GM23338 (cell line): Measurements from ENCODE around the gene NAA16. TPM values are rescaled to one million over a fixed set of nuclear protein-coding genes. Genes with fewer than 3 reads are reported as not detected.

ENCODE experiments used
- ATAC-seq: fragments of 200-7000 bp; cut with Tn5 transposase; 3 replicates; pipeline ENCODE4 v1.9.1; 2020
- DNase-seq: peaks from one replicate; pipeline ENCODE4 v3.0.0-alpha.2; 2015; ENCODE audit warnings: low spot score
- H2AFZ ChIP-seq: fragments of 200-600 bp; sonication (generic); 2 replicates; pipeline ENCODE4 v1.8.0; 2016; ENCODE audit warnings: antibody characterized with exemption, mild to moderate bottlenecking, moderate library complexity
- H3F3A ChIP-seq: fragments of 200-600 bp; sonication (generic); replicated peaks from 2 replicates; pipeline ENCODE4 v1.8.0; 2017; ENCODE audit warnings: antibody characterized with exemption, mixed run types, low read depth
- H3K27ac ChIP-seq: fragments of 200-600 bp; sonication (generic); 2 replicates; pipeline ENCODE4 v1.6.1; 2016; ENCODE audit warnings: low read depth
- H3K27me3 ChIP-seq: fragments of 200-600 bp; sonication (generic); 2 replicates; pipeline ENCODE4 v1.8.0; 2016; ENCODE audit warnings: mild to moderate bottlenecking, mixed run types, moderate library complexity; ENCODE audit not compliant: insufficient read depth
- H3K36me3 ChIP-seq: fragments of 200-600 bp; sonication (generic); 2 replicates; pipeline ENCODE4 v1.8.0; 2016; ENCODE audit warnings: mild to moderate bottlenecking; ENCODE audit not compliant: insufficient read depth
- H3K4me1 ChIP-seq: fragments of 200-600 bp; sonication (generic); 2 replicates; pipeline ENCODE4 v1.8.0; 2016; ENCODE audit warnings: mild to moderate bottlenecking, moderate library complexity; ENCODE audit not compliant: insufficient read depth
- H3K4me2 ChIP-seq: fragments of 200-600 bp; sonication (generic); 2 replicates; pipeline ENCODE4 v1.7.1; 2017; ENCODE audit warnings: mixed run types
- H3K4me3 ChIP-seq: fragments of 200-600 bp; sonication (generic); 2 replicates; pipeline ENCODE4 v1.6.1; 2016; ENCODE audit warnings: mixed run types
- H3K79me2 ChIP-seq: fragments of 200-600 bp; sonication (generic); replicated peaks from 2 replicates; pipeline ENCODE4 v1.8.0; 2017; ENCODE audit warnings: mild to moderate bottlenecking; ENCODE audit not compliant: insufficient read depth
- H3K9me2 ChIP-seq: fragments of 200-600 bp; sonication (generic); 2 replicates; pipeline ENCODE4 v1.8.0; 2017; ENCODE audit not compliant: insufficient read depth
- H4K20me1 ChIP-seq: fragments of 200-600 bp; sonication (generic); replicated peaks from 2 replicates; pipeline ENCODE4 v1.8.0; 2017; ENCODE audit warnings: mild to moderate bottlenecking; ENCODE audit not compliant: insufficient read depth
- H3K27ac Mint-ChIP-seq: 2 replicates; pipeline ENCODE4 v1.8.0; 2020; ENCODE audit warnings: inconsistent platforms, mild to moderate bottlenecking, moderate library complexity, mixed read lengths
- H3K27me3 Mint-ChIP-seq: 3 replicates; pipeline ENCODE4 v1.8.0; 2022; ENCODE audit warnings: low read depth, mild to moderate bottlenecking, moderate library complexity, mixed read lengths, inconsistent platforms; ENCODE audit not compliant: insufficient read depth, poor library complexity
- H3K36me3 Mint-ChIP-seq: 3 replicates; pipeline ENCODE4 v1.8.0; 2021; ENCODE audit warnings: low read depth, mild to moderate bottlenecking, inconsistent platforms, moderate library complexity, mixed read lengths
- H3K4me1 Mint-ChIP-seq: 3 replicates; pipeline ENCODE4 v1.8.0; 2020; ENCODE audit warnings: mild to moderate bottlenecking, inconsistent platforms, mixed read lengths
- H3K4me3 Mint-ChIP-seq: 3 replicates; pipeline ENCODE4 v1.8.0; 2021; ENCODE audit warnings: moderate library complexity, mild to moderate bottlenecking, inconsistent platforms, mixed read lengths
- H3K9me3 Mint-ChIP-seq: 3 replicates; pipeline ENCODE4 v1.8.0; 2020; ENCODE audit warnings: moderate library complexity, mild to moderate bottlenecking, inconsistent platforms, mixed read lengths
- CREB1 ChIP-seq: fragments of 250-450 bp; sonication (Bioruptor Pico); IDR thresholded peaks from 2 replicates; pipeline ENCODE4 v1.5.0; 2020; ENCODE audit warnings: low read depth, mild to moderate bottlenecking, moderate library complexity
- ETS1 ChIP-seq: IDR thresholded peaks from 2 replicates; pipeline ENCODE4 v1.6.1; 2016; ENCODE audit warnings: antibody characterized with exemption
- EZH2 ChIP-seq: fragments of 200-600 bp; sonication (generic); IDR thresholded peaks from one replicate; pipeline ENCODE4 v1.8.0; 2017; ENCODE audit warnings: antibody characterized with exemption, mild to moderate bottlenecking, low read depth; ENCODE audit not compliant: unreplicated experiment
- EZH2phosphoT487 ChIP-seq: fragments of 200-600 bp; sonication (generic); IDR thresholded peaks from one replicate; pipeline ENCODE4 v1.8.1; 2018; ENCODE audit warnings: antibody characterized with exemption; ENCODE audit not compliant: unreplicated experiment
- JUNB ChIP-seq: IDR thresholded peaks from one replicate; pipeline ENCODE4 v1.6.1; 2016; ENCODE audit warnings: antibody characterized with exemption; ENCODE audit not compliant: unreplicated experiment
- NANOG ChIP-seq: IDR thresholded peaks from 2 replicates; pipeline ENCODE4 v1.6.1; 2016; ENCODE audit warnings: antibody characterized with exemption, borderline replicate concordance
- POLR2AphosphoS5 ChIP-seq: IDR thresholded peaks from 2 replicates; pipeline ENCODE4 v1.6.1; 2016; ENCODE audit warnings: antibody characterized with exemption, low read depth
- STAT1 ChIP-seq: IDR thresholded peaks from one replicate; pipeline ENCODE4 v1.6.1; 2016; ENCODE audit warnings: antibody characterized with exemption; ENCODE audit not compliant: unreplicated experiment
- ZNF114 ChIP-seq: fragments of 250-450 bp; sonication (Bioruptor Pico); IDR thresholded peaks from 2 replicates; pipeline ENCODE4 v1.5.0; 2020; ENCODE audit warnings: mild to moderate bottlenecking, moderate library complexity
- ZNF331 ChIP-seq: fragments of 250-450 bp; sonication (Bioruptor Pico); IDR thresholded peaks from 2 replicates; pipeline ENCODE4 v1.5.0; 2020; ENCODE audit warnings: low read depth, mild to moderate bottlenecking, moderate library complexity
- polyA plus RNA-seq: library from polyadenylated mRNA; unstranded; fragments of >200 nt; fragmentation: Nextera tagmentation; extraction: Ambion mirVana; gene quantifications from 2 replicates; pipeline ENCODE4 v1.2.1, GENCODE V29; 2016
- total RNA-seq: library from RNA; depleted of rRNA; stranded (reverse); fragments of >200 nt; shearing (Covaris generic); gene quantifications from 2 replicates; pipeline ENCODE4 v1.2.3, GENCODE V29; 2014
- TF ChIP-seq, protein P1 (sequence below): fragments of 250-450 bp; sonication (Bioruptor Pico); IDR thresholded peaks from 2 replicates; pipeline ENCODE4 v1.5.0; 2020; ENCODE audit warnings: mild to moderate bottlenecking, moderate library complexity
- TF ChIP-seq, protein P2 (sequence below), 2 experiments: fragments of 200-600 bp in 1 of 2; sonication (generic) in 1 of 2; conservative IDR thresholded peaks; 2 replicates each; pipeline versions ENCODE4 v1.5.1 to v1.6.1; 2016 to 2017; ENCODE audit warnings: antibody characterized with exemption in 2 of 2, low read depth in 2 of 2, mild to moderate bottlenecking in 2 of 2, moderate library complexity in 1 of 2
- TF ChIP-seq, protein P3 (sequence below): IDR thresholded peaks from one replicate; pipeline ENCODE4 v1.6.1; 2018; ENCODE audit warnings: antibody characterized with exemption; ENCODE audit not compliant: unreplicated experiment

NAA16 gene
- total and polyA plus RNA-seq, 2 experiments from 2014 or later = 42.3 to 51.7 TPM

DNA sequence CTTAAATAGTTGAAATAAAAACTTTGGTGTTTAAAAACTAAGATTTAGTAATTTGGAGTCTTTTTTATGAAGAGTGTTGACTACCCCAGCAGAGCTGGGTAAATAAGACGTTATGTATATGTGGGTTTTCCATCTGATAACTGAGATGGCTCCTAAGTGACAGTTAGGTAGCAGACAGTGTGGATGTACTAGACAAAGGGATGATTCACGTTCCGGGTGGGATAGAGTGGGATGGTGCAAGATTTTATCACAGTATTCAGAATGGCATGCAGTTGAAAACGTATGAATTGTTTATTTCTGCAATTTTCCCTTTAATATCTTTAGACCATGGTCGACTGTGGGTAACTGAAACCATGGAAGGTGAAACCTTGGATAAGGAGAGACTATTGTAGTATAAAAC is 50.4 kb downstream of the NAA16 start:
- no peak overlapping the region for H3K4me3 Mint-ChIP-seq
- Histone ChIP-seq H3K4me2 (no peak overlapping the region), H3K4me1 (no peaks in the 10 kb centered on the region), H3F3A (no peaks in the 10 kb centered on the region), H4K20me1 (no peaks in the 10 kb centered on the region), H3K27ac (no peak overlapping the region), H3K4me3 (no peak overlapping the region), H2AFZ (no peak overlapping the region), H3K9me2 (no peaks in the 10 kb centered on the region), H3K79me2 (no peaks in the 10 kb centered on the region), H3K27me3 (no peaks in the 10 kb centered on the region), H3K36me3 (peaks cover 49% of the 10 kb centered on the region)
- H3K27ac Mint-ChIP-seq = no peak overlapping the region
- H3K27me3 Mint-ChIP-seq = no peaks in the 10 kb centered on the region
- TF ChIP-seq ETS1 (no peak), EZH2 (no peak), STAT1 (no peak), ZNF114 (CRISPR knock-in tag) (no peak), POLR2AphosphoS5 (no peak), NANOG (no peak), CREB1 (CRISPR knock-in tag) (no peak), ZNF331 (no peak), JUNB (no peak), EZH2phosphoT487 (no peak)
- TF ChIP-seq, protein P1, sequence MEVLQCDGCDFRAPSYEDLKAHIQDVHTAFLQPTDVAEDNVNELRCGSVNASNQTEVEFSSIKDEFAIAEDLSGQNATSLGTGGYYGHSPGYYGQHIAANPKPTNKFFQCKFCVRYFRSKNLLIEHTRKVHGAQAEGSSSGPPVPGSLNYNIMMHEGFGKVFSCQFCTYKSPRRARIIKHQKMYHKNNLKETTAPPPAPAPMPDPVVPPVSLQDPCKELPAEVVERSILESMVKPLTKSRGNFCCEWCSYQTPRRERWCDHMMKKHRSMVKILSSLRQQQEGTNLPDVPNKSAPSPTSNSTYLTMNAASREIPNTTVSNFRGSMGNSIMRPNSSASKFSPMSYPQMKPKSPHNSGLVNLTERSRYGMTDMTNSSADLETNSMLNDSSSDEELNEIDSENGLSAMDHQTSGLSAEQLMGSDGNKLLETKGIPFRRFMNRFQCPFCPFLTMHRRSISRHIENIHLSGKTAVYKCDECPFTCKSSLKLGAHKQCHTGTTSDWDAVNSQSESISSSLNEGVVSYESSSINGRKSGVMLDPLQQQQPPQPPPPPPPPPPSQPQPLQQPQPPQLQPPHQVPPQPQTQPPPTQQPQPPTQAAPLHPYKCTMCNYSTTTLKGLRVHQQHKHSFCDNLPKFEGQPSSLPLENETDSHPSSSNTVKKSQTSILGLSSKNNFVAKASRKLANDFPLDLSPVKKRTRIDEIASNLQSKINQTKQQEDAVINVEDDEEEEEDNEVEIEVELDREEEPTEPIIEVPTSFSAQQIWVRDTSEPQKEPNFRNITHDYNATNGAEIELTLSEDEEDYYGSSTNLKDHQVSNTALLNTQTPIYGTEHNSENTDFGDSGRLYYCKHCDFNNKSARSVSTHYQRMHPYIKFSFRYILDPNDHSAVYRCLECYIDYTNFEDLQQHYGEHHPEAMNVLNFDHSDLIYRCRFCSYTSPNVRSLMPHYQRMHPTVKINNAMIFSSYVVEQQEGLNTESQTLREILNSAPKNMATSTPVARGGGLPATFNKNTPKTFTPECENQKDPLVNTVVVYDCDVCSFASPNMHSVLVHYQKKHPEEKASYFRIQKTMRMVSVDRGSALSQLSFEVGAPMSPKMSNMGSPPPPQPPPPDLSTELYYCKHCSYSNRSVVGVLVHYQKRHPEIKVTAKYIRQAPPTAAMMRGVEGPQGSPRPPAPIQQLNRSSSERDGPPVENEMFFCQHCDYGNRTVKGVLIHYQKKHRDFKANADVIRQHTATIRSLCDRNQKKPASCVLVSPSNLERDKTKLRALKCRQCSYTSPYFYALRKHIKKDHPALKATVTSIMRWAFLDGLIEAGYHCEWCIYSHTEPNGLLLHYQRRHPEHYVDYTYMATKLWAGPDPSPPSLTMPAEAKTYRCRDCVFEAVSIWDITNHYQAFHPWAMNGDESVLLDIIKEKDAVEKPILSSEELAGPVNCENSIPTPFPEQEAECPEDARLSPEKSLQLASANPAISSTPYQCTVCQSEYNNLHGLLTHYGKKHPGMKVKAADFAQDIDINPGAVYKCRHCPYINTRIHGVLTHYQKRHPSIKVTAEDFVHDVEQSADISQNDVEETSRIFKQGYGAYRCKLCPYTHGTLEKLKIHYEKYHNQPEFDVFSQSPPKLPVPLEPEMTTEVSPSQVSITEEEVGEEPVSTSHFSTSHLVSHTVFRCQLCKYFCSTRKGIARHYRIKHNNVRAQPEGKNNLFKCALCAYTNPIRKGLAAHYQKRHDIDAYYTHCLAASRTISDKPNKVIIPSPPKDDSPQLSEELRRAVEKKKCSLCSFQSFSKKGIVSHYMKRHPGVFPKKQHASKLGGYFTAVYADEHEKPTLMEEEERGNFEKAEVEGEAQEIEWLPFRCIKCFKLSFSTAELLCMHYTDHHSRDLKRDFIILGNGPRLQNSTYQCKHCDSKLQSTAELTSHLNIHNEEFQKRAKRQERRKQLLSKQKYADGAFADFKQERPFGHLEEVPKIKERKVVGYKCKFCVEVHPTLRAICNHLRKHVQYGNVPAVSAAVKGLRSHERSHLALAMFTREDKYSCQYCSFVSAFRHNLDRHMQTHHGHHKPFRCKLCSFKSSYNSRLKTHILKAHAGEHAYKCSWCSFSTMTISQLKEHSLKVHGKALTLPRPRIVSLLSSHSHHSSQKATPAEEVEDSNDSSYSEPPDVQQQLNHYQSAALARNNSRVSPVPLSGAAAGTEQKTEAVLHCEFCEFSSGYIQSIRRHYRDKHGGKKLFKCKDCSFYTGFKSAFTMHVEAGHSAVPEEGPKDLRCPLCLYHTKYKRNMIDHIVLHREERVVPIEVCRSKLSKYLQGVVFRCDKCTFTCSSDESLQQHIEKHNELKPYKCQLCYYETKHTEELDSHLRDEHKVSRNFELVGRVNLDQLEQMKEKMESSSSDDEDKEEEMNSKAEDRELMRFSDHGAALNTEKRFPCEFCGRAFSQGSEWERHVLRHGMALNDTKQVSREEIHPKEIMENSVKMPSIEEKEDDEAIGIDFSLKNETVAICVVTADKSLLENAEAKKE (CRISPR knock-in tag) = no peak
- TF ChIP-seq, protein P2, sequence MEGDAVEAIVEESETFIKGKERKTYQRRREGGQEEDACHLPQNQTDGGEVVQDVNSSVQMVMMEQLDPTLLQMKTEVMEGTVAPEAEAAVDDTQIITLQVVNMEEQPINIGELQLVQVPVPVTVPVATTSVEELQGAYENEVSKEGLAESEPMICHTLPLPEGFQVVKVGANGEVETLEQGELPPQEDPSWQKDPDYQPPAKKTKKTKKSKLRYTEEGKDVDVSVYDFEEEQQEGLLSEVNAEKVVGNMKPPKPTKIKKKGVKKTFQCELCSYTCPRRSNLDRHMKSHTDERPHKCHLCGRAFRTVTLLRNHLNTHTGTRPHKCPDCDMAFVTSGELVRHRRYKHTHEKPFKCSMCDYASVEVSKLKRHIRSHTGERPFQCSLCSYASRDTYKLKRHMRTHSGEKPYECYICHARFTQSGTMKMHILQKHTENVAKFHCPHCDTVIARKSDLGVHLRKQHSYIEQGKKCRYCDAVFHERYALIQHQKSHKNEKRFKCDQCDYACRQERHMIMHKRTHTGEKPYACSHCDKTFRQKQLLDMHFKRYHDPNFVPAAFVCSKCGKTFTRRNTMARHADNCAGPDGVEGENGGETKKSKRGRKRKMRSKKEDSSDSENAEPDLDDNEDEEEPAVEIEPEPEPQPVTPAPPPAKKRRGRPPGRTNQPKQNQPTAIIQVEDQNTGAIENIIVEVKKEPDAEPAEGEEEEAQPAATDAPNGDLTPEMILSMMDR (conservative IDR thresholded peaks at IDR 0.05; ENCODE audit: low read depth in 2 of 2) = no peak
- TF ChIP-seq, protein P3, sequence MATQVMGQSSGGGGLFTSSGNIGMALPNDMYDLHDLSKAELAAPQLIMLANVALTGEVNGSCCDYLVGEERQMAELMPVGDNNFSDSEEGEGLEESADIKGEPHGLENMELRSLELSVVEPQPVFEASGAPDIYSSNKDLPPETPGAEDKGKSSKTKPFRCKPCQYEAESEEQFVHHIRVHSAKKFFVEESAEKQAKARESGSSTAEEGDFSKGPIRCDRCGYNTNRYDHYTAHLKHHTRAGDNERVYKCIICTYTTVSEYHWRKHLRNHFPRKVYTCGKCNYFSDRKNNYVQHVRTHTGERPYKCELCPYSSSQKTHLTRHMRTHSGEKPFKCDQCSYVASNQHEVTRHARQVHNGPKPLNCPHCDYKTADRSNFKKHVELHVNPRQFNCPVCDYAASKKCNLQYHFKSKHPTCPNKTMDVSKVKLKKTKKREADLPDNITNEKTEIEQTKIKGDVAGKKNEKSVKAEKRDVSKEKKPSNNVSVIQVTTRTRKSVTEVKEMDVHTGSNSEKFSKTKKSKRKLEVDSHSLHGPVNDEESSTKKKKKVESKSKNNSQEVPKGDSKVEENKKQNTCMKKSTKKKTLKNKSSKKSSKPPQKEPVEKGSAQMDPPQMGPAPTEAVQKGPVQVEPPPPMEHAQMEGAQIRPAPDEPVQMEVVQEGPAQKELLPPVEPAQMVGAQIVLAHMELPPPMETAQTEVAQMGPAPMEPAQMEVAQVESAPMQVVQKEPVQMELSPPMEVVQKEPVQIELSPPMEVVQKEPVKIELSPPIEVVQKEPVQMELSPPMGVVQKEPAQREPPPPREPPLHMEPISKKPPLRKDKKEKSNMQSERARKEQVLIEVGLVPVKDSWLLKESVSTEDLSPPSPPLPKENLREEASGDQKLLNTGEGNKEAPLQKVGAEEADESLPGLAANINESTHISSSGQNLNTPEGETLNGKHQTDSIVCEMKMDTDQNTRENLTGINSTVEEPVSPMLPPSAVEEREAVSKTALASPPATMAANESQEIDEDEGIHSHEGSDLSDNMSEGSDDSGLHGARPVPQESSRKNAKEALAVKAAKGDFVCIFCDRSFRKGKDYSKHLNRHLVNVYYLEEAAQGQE = no peak
- H3K36me3 Mint-ChIP-seq = peaks cover 70% of the 10 kb centered on the region
- no peaks in the 10 kb centered on the region for H3K9me3 Mint-ChIP-seq
- H3K4me1 Mint-ChIP-seq = no peaks in the 10 kb centered on the region
- DNase-seq (no peak), ATAC-seq (no peak)
